K562 (cell line): ENCODE measurements around the gene PSMD8. TPM values are rescaled to one million over a fixed set of nuclear protein-coding genes. Genes with fewer than 3 reads are reported as not detected.
A peak's percentile ranks its signal among the peaks of the same experiment; 100 is the strongest.

ENCODE experiments used
- ADNP ChIP-seq: fragments of 200-800 bp; sonication (Bioruptor generic); IDR thresholded peaks from 2 replicates; pipeline ENCODE4 v1.6.1; 2016; ENCODE audit warnings: missing genetic modification characterization, missing compliant biosample characterization
- BACH1 ChIP-seq: fragments of 200-800 bp; sonication (Bioruptor generic); IDR thresholded peaks from 2 replicates; pipeline ENCODE4 v1.6.1; 2016; ENCODE audit warnings: missing genetic modification characterization, missing compliant biosample characterization
- BRF1 ChIP-seq: IDR thresholded peaks from 3 replicates; pipeline ENCODE4 v1.6.1; 2011; ENCODE audit warnings: borderline replicate concordance, mild to moderate bottlenecking; ENCODE audit not compliant: insufficient read length; ENCODE audit errors: extremely low read depth
- CLOCK ChIP-seq: fragments of 250-450 bp; sonication (Bioruptor Pico); IDR thresholded peaks from 2 replicates; pipeline ENCODE4 v1.4.0; 2020; ENCODE audit warnings: mild to moderate bottlenecking, moderate library complexity, borderline replicate concordance
- CREB1 ChIP-seq, 2 experiments: sonication (generic) in 1 of 2; formaldehyde crosslinking in 1 of 2; IDR thresholded peaks; 2 replicates each; pipeline versions ENCODE4 v1.6.1 to v1.8.0; 2012 to 2022; ENCODE audit warnings: inconsistent platforms in 1 of 2, mild to moderate bottlenecking in 1 of 2, missing genetic modification reagents in 1 of 2, moderate library complexity in 1 of 2
- DIDO1 ChIP-seq: fragments of 450-650 bp; IDR thresholded peaks from 2 replicates; pipeline ENCODE4 v1.6.1; 2016; ENCODE audit warnings: low read depth, missing biosample characterization, missing genetic modification characterization
- GATAD2B ChIP-seq: fragments of 450-650 bp; IDR thresholded peaks from 2 replicates; pipeline ENCODE4 v1.6.1; 2017; ENCODE audit warnings: mild to moderate bottlenecking, borderline replicate concordance
- HIVEP1 ChIP-seq: fragments of 250-450 bp; sonication (Bioruptor Pico); IDR thresholded peaks from 2 replicates; pipeline ENCODE4 v1.4.0; 2020; ENCODE audit warnings: mild to moderate bottlenecking
- HOMEZ ChIP-seq: fragments of 250-450 bp; sonication (Bioruptor Pico); IDR thresholded peaks from 2 replicates; pipeline ENCODE4 v1.4.0; 2020; ENCODE audit warnings: mild to moderate bottlenecking, moderate library complexity
- NFXL1 ChIP-seq: fragments of 450-650 bp; formaldehyde crosslinking; IDR thresholded peaks from 2 replicates; pipeline ENCODE4 v1.4.0; 2021; ENCODE audit warnings: mild to moderate bottlenecking
- NRF1 ChIP-seq, 2 experiments: fragments of 450-650 bp; IDR thresholded peaks in 1 of 2; conservative IDR thresholded peaks in 1 of 2; 2 replicates each; pipeline ENCODE4 v1.6.1; 2014; ENCODE audit warnings: mild to moderate bottlenecking in 2 of 2
- PATZ1 ChIP-seq: fragments of 250-450 bp; sonication (Bioruptor Pico); IDR thresholded peaks from 2 replicates; pipeline ENCODE4 v1.5.0; 2020; ENCODE audit warnings: mild to moderate bottlenecking, borderline replicate concordance
- RCOR1 ChIP-seq, 2 experiments: IDR thresholded peaks; 2 replicates each; pipeline ENCODE4 v1.6.1; 2012; ENCODE audit warnings: low read depth in 2 of 2, low read length in 2 of 2, borderline replicate concordance in 1 of 2, improper control_type of control experiment in 1 of 2
- SOX6 ChIP-seq: fragments of 450-650 bp; IDR thresholded peaks from 2 replicates; pipeline ENCODE4 v1.6.1; 2014; ENCODE audit warnings: mild to moderate bottlenecking
- SPI1 ChIP-seq: IDR thresholded peaks from 2 replicates; pipeline ENCODE4 v1.6.1; 2011; ENCODE audit warnings: low read depth, low read length, control low read depth, borderline replicate concordance
- THRA ChIP-seq: fragments of 450-650 bp; IDR thresholded peaks from 2 replicates; pipeline ENCODE4 v1.6.1; 2017; ENCODE audit warnings: mild to moderate bottlenecking, moderate library complexity
- ZBTB2 ChIP-seq: fragments of 450-650 bp; IDR thresholded peaks from 2 replicates; pipeline ENCODE4 v1.6.1; 2016; ENCODE audit warnings: antibody characterized with exemption
- ZNF589 ChIP-seq: fragments of 200-800 bp; sonication (Bioruptor generic); IDR thresholded peaks from 2 replicates; pipeline ENCODE4 v1.6.1; 2016; ENCODE audit warnings: low read depth, missing genetic modification characterization, missing compliant biosample characterization
- polyA plus RNA-seq, 8 experiments: library from polyadenylated mRNA; depleted of rRNA in 4 of 8; stranded (reverse) in 5 of 8; unstranded in 3 of 8; fragments of >200 nt; fragmentation: Nextera tagmentation in 2 of 8; fragmentation: Illumina TruSeq in 1 of 8; extraction: Ambion mirVana in 2 of 8; extraction: Trizol in 1 of 8; gene quantifications; 2 replicates each; pipeline versions ENCODE4 v1.2.1 to v1.2.3, GENCODE V29; 2011 to 2014; ENCODE audit warnings: inconsistent platforms in 1 of 8, missing spikeins in 1 of 8
- total RNA-seq, 7 experiments: library from RNA; depleted of rRNA in 6 of 7; stranded (reverse); fragments of >200 nt in 6 of 7; fragmentation: Illumina TruSeq in 2 of 7; extraction: Trizol in 2 of 7; gene quantifications; 2 replicates each; pipeline versions ENCODE4 v1.2.1 to v1.2.3, GENCODE V29; 2011 to 2021; ENCODE audit warnings: low replicate concordance in 1 of 7

PSMD8 gene
- total and polyA plus RNA-seq, 9 of the 15 experiments (the other 6 are each of a cell fraction or from before 2014, with no cell fraction given), result 130 to 583 (median 315) TPM

GRCh38 chr19:38335949-38336637, 38.3 kb upstream of the PSMD8 start (continued):
- TF ChIP-seq CLOCK (CRISPR knock-in tag), result no peak
- no peak for TF ChIP-seq BRF1
- no peak for TF ChIP-seq PATZ1 (CRISPR knock-in tag)
- TF ChIP-seq GATAD2B, result no peak
- no peak for TF ChIP-seq CREB1 (IDR thresholded peaks at IDR 0.05)
- TF ChIP-seq CREB1 (CRISPR knock-in tag; IDR thresholded peaks at IDR 0.05), result no peak
- no peak for TF ChIP-seq NFXL1 (CRISPR knock-in tag)
- TF ChIP-seq HIVEP1 (CRISPR knock-in tag), result no peak
- no peak for TF ChIP-seq HOMEZ (CRISPR knock-in tag)
- no peak for TF ChIP-seq DIDO1 (tag)
- no peak for TF ChIP-seq THRA
- peak; percentile 48; the same call in 1 of the 2 replicates for TF ChIP-seq SPI1
- no peak for TF ChIP-seq ZNF589 (CRISPR knock-in tag)
- TF ChIP-seq SOX6, result no peak
- TF ChIP-seq ZBTB2, result peak; percentile 36; the same call in 1 of the 2 replicates
- no peak; a peak in 1 of 4 replicates for TF ChIP-seq RCOR1 (IDR thresholded peaks at IDR 0.05; ENCODE audit: borderline replicate concordance in 1 of 2, low read depth in 2 of 2, low read length in 2 of 2)
- TF ChIP-seq ADNP, result no peak
- TF ChIP-seq BACH1 (tag), result no peak
- TF ChIP-seq NRF1 (conservative IDR thresholded peaks at IDR 0.05 in 1 of 2, IDR thresholded peaks at IDR 0.05 in 1 of 2), result no peak; a peak in 1 of 4 replicates
